ENCODE results near the gene PROM2.

The PROM2 gene

DNA sequence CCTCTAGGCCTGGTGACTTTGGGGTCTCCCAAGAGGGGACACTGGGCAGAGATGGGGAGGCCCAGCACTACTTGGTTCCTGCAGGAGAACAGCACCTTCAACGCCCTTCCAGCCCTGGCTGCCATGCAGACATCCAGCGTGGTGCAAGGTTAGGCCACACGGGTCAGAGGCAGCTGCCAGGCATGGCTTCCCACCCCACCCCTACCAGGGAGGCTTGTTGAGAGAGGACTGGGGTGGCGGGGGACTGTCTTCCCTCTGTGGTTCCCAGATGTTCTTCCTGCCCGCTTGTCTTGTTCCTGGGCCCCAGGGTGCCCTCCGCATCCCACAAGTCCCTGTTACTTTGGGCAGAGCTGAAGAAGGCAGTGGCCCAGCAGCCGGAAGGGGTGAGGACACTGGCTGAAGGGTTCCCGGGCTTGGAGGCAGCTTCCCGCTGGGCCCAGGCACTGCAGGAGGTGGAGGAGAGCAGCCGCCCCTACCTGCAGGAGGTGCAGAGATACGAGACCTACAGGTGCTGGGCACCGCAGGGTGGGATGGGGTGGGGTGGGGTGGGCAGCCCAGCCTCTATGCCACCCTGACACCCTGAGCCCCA is 4.5 kb downstream of the PROM2 start:
- Mint-ChIP-seq H3K27ac (no peak overlapping the region), H3K36me3 (ENCODE audit: low read depth) (no peaks in the 10 kb centered on the region), H3K27me3 (ENCODE audit: low read depth) (peaks cover 4% of the 10 kb centered on the region), H3K4me3 (no peak overlapping the region), H3K4me1 (no peaks in the 10 kb centered on the region), H3K9me3 (no peaks in the 10 kb centered on the region)
- TF ChIP-seq, protein P1, sequence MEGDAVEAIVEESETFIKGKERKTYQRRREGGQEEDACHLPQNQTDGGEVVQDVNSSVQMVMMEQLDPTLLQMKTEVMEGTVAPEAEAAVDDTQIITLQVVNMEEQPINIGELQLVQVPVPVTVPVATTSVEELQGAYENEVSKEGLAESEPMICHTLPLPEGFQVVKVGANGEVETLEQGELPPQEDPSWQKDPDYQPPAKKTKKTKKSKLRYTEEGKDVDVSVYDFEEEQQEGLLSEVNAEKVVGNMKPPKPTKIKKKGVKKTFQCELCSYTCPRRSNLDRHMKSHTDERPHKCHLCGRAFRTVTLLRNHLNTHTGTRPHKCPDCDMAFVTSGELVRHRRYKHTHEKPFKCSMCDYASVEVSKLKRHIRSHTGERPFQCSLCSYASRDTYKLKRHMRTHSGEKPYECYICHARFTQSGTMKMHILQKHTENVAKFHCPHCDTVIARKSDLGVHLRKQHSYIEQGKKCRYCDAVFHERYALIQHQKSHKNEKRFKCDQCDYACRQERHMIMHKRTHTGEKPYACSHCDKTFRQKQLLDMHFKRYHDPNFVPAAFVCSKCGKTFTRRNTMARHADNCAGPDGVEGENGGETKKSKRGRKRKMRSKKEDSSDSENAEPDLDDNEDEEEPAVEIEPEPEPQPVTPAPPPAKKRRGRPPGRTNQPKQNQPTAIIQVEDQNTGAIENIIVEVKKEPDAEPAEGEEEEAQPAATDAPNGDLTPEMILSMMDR (IDR thresholded peaks at IDR 0.05; ENCODE audit: unreplicated experiment in 3 of 3), result no peak

DNA sequence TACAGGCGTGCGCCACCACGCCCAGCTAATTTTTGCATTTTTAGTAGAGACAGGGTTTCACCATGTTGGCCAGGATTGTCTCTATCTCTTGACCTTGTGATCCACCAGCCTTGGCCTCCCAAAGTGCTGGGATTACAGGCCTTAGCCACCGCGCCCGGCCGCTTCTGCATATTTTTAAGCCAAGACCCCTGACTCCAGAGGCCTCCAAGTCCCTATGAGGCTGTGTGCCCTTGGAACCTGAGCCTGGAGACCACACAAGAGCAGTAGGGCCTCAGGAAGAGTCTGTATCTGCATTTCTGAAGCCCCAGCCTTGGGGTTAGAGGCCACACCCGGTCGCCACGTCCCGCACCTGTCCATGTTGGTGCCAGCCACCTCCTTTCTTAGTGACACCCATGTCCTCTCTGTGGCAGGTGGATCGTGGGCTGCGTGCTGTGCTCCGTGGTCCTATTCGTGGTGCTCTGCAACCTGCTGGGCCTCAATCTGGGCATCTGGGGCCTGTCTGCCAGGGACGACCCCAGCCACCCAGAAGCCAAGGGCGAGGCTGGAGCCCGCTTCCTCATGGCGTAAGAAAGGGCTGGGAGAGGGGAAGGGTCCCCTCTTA is 5.3 kb downstream of the PROM2 start:
- peaks cover 4% of the 10 kb centered on the region for H3K27me3 Mint-ChIP-seq (ENCODE audit: low read depth)
- H3K36me3 Mint-ChIP-seq (ENCODE audit: low read depth), result no peaks in the 10 kb centered on the region
- no peak overlapping the region for H3K27ac Mint-ChIP-seq
- no peaks in the 10 kb centered on the region for H3K9me3 Mint-ChIP-seq
- TF ChIP-seq, protein P1 (IDR thresholded peaks at IDR 0.05; ENCODE audit: unreplicated experiment in 3 of 3), result no peak
- no peak overlapping the region for H3K4me3 Mint-ChIP-seq
- H3K4me1 Mint-ChIP-seq, result no peaks in the 10 kb centered on the region

DNA sequence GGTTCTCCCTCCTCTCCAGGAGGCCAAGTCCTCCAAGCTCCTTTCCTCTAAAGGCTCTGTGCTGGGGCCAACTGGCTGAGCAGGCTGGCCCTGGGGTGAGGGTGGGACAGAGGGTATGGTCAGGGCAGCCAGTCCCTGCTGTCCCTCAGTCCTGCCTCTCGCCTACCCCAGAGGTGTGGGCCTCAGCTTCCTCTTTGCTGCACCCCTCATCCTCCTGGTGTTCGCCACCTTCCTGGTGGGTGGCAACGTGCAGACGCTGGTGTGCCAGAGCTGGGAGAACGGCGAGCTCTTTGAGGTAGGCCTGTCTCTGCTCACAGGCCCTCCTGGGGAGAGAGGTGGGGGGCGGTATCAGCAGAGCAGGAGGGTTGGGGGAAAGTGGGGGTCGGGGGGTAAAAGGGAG is 6.8 kb downstream of the PROM2 start:
- peaks cover 4% of the 10 kb centered on the region for H3K27me3 Mint-ChIP-seq (ENCODE audit: low read depth)
- no peaks in the 10 kb centered on the region for H3K36me3 Mint-ChIP-seq (ENCODE audit: low read depth)
- TF ChIP-seq, protein P1 (IDR thresholded peaks at IDR 0.05; ENCODE audit: unreplicated experiment in 3 of 3), result no peak
- no peak overlapping the region for H3K4me3 Mint-ChIP-seq
- no peak overlapping the region for H3K27ac Mint-ChIP-seq
- H3K4me1 Mint-ChIP-seq, result no peaks in the 10 kb centered on the region
- no peaks in the 10 kb centered on the region for H3K9me3 Mint-ChIP-seq

DNA sequence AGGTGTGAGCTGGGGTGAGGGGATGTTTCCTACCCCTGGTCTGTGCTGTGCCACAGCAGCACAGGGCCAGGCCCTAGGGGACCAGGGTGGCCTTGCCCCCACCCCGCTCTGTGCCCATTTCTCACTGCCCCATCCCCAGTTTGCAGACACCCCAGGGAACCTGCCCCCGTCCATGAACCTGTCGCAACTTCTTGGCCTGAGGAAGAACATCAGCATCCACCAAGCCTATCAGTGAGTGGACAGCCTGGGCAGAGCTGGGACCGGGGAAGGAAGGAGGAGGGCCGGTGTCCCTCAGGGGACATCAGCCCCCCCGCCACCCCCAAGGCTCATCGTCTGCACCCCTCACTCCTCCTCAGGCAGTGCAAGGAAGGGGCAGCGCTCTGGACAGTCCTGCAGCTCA is 7.5 kb downstream of the PROM2 start:
- Mint-ChIP-seq H3K27me3 (ENCODE audit: low read depth) (peaks cover 4% of the 10 kb centered on the region), H3K9me3 (no peaks in the 10 kb centered on the region), H3K27ac (no peak overlapping the region), H3K36me3 (ENCODE audit: low read depth) (no peaks in the 10 kb centered on the region), H3K4me3 (no peak overlapping the region), H3K4me1 (no peaks in the 10 kb centered on the region)
- TF ChIP-seq, protein P1 (IDR thresholded peaks at IDR 0.05; ENCODE audit: unreplicated experiment in 3 of 3), result no peak

DNA sequence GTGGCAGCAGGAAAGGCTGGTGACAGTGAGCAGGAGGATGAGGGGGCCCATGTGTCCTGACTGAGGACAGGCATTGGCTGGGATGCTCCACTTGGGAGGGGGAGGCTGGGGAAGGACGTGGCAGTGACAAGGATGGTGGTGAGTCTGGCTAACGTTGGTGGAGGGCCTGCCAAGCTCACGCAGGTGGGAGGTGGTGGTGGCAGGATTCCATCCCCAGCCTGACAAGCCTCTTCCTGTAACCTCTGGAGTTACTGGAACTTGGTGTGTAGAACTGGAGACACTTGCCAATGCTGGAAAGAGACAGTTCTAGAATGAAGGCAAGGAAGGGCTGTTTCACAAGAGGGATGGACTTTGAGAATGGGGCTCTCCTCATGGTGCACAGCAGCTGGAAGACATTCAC is 8.2 kb downstream of the PROM2 start:
- Mint-ChIP-seq H3K36me3 (ENCODE audit: low read depth) (no peaks in the 10 kb centered on the region), H3K9me3 (no peaks in the 10 kb centered on the region), H3K27me3 (ENCODE audit: low read depth) (peaks cover 4% of the 10 kb centered on the region), H3K4me3 (no peak overlapping the region), H3K27ac (no peak overlapping the region), H3K4me1 (no peaks in the 10 kb centered on the region)
- TF ChIP-seq, protein P1 (IDR thresholded peaks at IDR 0.05; ENCODE audit: unreplicated experiment in 3 of 3), result no peak

DNA sequence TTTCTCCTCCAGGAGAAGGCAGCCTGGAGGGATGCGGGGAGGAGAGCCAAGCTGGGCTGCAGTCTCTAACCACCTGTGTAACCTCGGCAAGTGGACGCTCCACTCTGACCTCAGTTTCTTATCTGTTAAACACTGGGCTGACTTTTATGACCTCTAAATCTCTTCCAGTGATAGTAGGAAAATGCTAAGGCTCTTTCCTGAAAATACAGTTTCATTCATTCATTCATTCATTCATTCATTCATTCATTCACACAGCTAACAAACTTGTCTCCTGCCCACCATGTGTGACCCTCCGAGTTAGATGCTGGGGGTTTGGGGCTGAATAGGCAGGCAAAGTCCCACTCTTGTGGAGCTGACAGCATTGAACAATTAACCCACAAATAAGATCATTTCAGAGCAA is 9.3 kb downstream of the PROM2 start:
- Mint-ChIP-seq H3K36me3 (ENCODE audit: low read depth) (no peaks in the 10 kb centered on the region), H3K27ac (no peak overlapping the region)

More for the DNA sequence above, 9.3 kb downstream of the PROM2 start:
- H3K4me3 Mint-ChIP-seq, result no peak overlapping the region
- no peaks in the 10 kb centered on the region for H3K9me3 Mint-ChIP-seq
- no peaks in the 10 kb centered on the region for H3K27me3 Mint-ChIP-seq (ENCODE audit: low read depth)
- H3K4me1 Mint-ChIP-seq, result no peaks in the 10 kb centered on the region
- TF ChIP-seq, protein P1 (IDR thresholded peaks at IDR 0.05; ENCODE audit: unreplicated experiment in 3 of 3), result no peak
